Heart left ventricle (tissue), 13 donors: ENCODE data around the gene TMEM107.

Experiments used
- CTCF ChIP-seq, 12 donors: fragments of 200-600 bp; sonication (generic) in 4 of 12; IDR thresholded peaks; one replicate each; pipeline versions ENCODE4 v1.5.0 to v1.8.0; 2018 to 2022; ENCODE audit warnings: antibody characterized with exemption in 12 of 12, mild to moderate bottlenecking in 5 of 12
- POLR2A ChIP-seq, 2 donors: fragments of 450-650 bp; IDR thresholded peaks; one replicate each; pipeline ENCODE4 v1.6.1; 2017; ENCODE audit warnings: antibody characterized with exemption in 2 of 2, mild to moderate bottlenecking in 2 of 2, moderate library complexity in 2 of 2
- donor health status: ischemic (EF 13 %, LVEDD 7.1; RV severe dilation, severe dysfunction).
- donor health status: DM: no; HTN: yes; CAD: no.
- donor health status: DM: no; HTN: no; CAD: no.
- donor health status: ischemic (EF 25% LVEDD 6.9; RV normal size, moderate dysfunction).
- donor health status: ischemic (EF 25% LVEDD 5.7; RV mildly dilated, moderate dysfunction).
- donor health status: ischemic (EF 35%, LVEDD 5.7; RV mildly dilated, moderate dysfunction).
- donor health status: nonischemic (EF 11% LVEDD 7.7; RV severe dilation, severe dysfunction).
- donor health status: DM: yes; HTN: yes; CAD: no.
- donor health status: PGD.
- donor health status: ischemic (EF 29% LVEDD 5.4; RV normal size, mild dysfunction).
- donor health status: nonischemic (EF 23%, LVEDD 6.1; RV moderate dilation, normal function).

GRCh38 chr17:8123695-8124349 lies 52.4 kb downstream of the TMEM107 start, which contains the start of gene HES7:
- no peak for TF ChIP-seq CTCF (IDR thresholded peaks at IDR 0.05)
- no peak for TF ChIP-seq POLR2A (IDR thresholded peaks at IDR 0.05)
